ENCODE results near the gene WDR35. TPM values are rescaled to one million over a fixed set of nuclear protein-coding genes. Genes with fewer than 3 reads are reported as not detected.

The WDR35 gene
- total and polyA plus RNA-seq, 2 donors (not counting 3 experiments of a cell fraction or from before 2014, with no cell fraction given), result 3.6 to 8.0 TPM

DNA sequence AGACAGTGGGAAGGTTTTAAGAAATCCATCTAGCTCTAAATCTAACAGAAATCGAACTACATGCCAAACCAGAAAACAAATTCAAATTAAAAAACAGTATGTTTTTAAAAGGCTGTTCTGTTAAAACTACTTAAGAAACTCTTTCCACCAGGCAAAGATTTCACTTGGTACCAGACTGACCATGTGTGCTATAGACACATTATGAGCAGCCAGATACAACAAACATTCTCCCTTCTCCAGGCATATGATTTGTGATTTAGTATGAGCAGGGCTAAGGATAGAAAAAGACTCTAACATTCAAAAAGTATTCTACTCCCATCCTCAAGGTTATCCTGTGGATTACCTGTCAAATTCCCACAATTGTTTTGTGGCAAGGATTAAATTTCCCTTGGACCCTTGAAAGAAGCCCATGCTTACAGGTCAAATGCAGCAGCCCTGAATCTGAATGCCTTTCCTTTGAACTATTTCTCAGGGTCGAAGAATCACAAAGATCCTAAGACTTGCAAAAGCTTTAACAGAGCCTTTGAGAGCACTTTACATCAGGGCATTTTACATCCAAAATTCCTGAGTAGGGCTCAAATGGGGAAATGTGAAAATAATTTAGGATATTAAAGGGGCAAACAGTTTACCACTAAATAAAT lies 45.6 kb downstream of the WDR35 start:
- no TSS peak for BruUV-seq (replicated peaks)
- H4K20me1 ChIP-seq (replicated peaks; ENCODE audit: control insufficient read depth, extremely low read depth, insufficient read depth, low read length), result no peaks in the 10 kb centered on the region
- no peaks in the 10 kb centered on the region for H3K36me3 ChIP-seq (ENCODE audit: control insufficient read depth in 2 of 2, extremely low read depth in 1 of 2, insufficient read depth in 2 of 2, low read length in 2 of 2)
- no peaks in the 10 kb centered on the region for H3K27me3 ChIP-seq (ENCODE audit: control insufficient read depth in 2 of 2, insufficient read depth in 2 of 2, low read length in 2 of 2)
- no peak overlapping the region for H3K9ac ChIP-seq (replicated peaks; ENCODE audit: extremely low read depth, insufficient read depth, low read length)
- dilution Hi-C loops (cut with MboI; ENCODE audit: extremely low pct_ligation_motif_present, low sequenced_read_pairs) (no loop called here), intact Hi-C loops (cut with micrococcal nuclease) (no loop called here)
- TF ChIP-seq JUN (IDR thresholded peaks at IDR 0.05; ENCODE audit: borderline replicate concordance, insufficient read depth, insufficient read length, low read depth), result no peak
- TF ChIP-seq, protein P1, sequence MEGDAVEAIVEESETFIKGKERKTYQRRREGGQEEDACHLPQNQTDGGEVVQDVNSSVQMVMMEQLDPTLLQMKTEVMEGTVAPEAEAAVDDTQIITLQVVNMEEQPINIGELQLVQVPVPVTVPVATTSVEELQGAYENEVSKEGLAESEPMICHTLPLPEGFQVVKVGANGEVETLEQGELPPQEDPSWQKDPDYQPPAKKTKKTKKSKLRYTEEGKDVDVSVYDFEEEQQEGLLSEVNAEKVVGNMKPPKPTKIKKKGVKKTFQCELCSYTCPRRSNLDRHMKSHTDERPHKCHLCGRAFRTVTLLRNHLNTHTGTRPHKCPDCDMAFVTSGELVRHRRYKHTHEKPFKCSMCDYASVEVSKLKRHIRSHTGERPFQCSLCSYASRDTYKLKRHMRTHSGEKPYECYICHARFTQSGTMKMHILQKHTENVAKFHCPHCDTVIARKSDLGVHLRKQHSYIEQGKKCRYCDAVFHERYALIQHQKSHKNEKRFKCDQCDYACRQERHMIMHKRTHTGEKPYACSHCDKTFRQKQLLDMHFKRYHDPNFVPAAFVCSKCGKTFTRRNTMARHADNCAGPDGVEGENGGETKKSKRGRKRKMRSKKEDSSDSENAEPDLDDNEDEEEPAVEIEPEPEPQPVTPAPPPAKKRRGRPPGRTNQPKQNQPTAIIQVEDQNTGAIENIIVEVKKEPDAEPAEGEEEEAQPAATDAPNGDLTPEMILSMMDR (IDR thresholded peaks at IDR 0.05; ENCODE audit: extremely low read depth in 1 of 2, insufficient read depth in 1 of 2, low read depth in 1 of 2, low read length in 2 of 2), result no peak
- no peak for FAIRE-seq
- ChIA-PET CTCF (interaction anchor here (1.0 to 3.3 kb wide), 4 partner anchors 9 to 156 kb away, joined by 3 to 16 read pairs (median 4); no protein-coding TSS in a partner anchor), POLR2A (no interaction called here)
- H3K4me2 ChIP-seq (ENCODE audit: insufficient read depth, low read length), result no peak overlapping the region
- H3K9me1 ChIP-seq (replicated peaks; ENCODE audit: control insufficient read depth, extremely low read depth, insufficient read depth, low read length), result no peaks in the 10 kb centered on the region
- H3K27ac ChIP-seq (ENCODE audit: insufficient read depth, low read depth, low read length), result no peak overlapping the region
- DNase-seq (ENCODE audit: low read depth, low spot score), result no peak
- H3K4me3 ChIP-seq (replicated peaks in 1 of 3; ENCODE audit: insufficient read depth in 1 of 3, low read depth in 1 of 3, low read length in 3 of 3), result no peak overlapping the region
- no peaks in the 10 kb centered on the region for H3K79me2 ChIP-seq (ENCODE audit: control insufficient read depth, insufficient read depth, low read length)
- H2AFZ ChIP-seq (ENCODE audit: low read depth, low read length), result no peak overlapping the region
- no peaks in the 10 kb centered on the region for H3K4me1 ChIP-seq (ENCODE audit: control insufficient read depth, extremely low read depth, insufficient read depth, low read length)
- no peaks in the 10 kb centered on the region for H3K9me3 ChIP-seq (replicated peaks; ENCODE audit: control insufficient read depth, insufficient read depth, low read length)

DNA sequence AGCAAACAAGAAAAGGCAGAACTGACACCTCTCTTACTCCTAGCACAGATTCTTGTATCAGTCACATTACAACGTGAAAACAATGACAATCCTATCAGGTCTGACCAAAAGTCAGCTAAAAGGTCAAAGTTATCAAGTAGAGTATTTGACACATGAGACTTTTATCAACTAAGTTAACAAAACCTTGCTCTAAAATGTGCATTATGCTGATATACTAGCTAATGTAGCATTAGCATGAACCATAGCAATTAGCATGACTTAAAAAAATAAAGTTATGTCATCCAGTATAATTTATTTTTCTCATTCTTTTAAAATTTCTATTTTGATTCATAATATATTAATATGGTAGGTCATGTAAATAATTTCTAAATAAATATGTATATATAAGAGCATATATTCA lies 46.7 kb downstream of the WDR35 start:
- H3K4me1 ChIP-seq (ENCODE audit: control insufficient read depth, extremely low read depth, insufficient read depth, low read length), result no peaks in the 10 kb centered on the region
- DNase-seq (ENCODE audit: low read depth, low spot score), result no peak
- CTCF ChIA-PET, result interaction anchor here (0.8 to 3.3 kb wide), 4 partner anchors 9 to 151 kb away, joined by 3 to 16 read pairs (median 4); no protein-coding TSS in a partner anchor
- no peak overlapping the region for H3K9ac ChIP-seq (replicated peaks; ENCODE audit: extremely low read depth, insufficient read depth, low read length)
- intact Hi-C loops (cut with micrococcal nuclease), result loop anchor here (1.0 kb wide), 1 partner anchor 40 kb away; no protein-coding TSS in a partner anchor
- H3K9me3 ChIP-seq (replicated peaks; ENCODE audit: control insufficient read depth, insufficient read depth, low read length), result no peaks in the 10 kb centered on the region
- no peak overlapping the region for H3K27ac ChIP-seq (ENCODE audit: insufficient read depth, low read depth, low read length)
- no peak for TF ChIP-seq POLR2AphosphoS5 (IDR thresholded peaks at IDR 0.05; ENCODE audit: insufficient read depth, low read depth, low read length)
- no peak for TF ChIP-seq EZH2 (IDR thresholded peaks at IDR 0.05; ENCODE audit: borderline replicate concordance, low read depth, low read length, severe bottlenecking)
- H2AFZ ChIP-seq (ENCODE audit: low read depth, low read length), result no peak overlapping the region
- no peak overlapping the region for H3K4me2 ChIP-seq (ENCODE audit: insufficient read depth, low read length)
- no TSS peak for BruUV-seq (replicated peaks)
- H3K9me1 ChIP-seq (replicated peaks; ENCODE audit: control insufficient read depth, extremely low read depth, insufficient read depth, low read length), result no peaks in the 10 kb centered on the region
- H4K20me1 ChIP-seq (replicated peaks; ENCODE audit: control insufficient read depth, extremely low read depth, insufficient read depth, low read length), result no peaks in the 10 kb centered on the region
- H3K36me3 ChIP-seq (ENCODE audit: control insufficient read depth in 2 of 2, extremely low read depth in 1 of 2, insufficient read depth in 2 of 2, low read length in 2 of 2), result no peaks in the 10 kb centered on the region
- H3K79me2 ChIP-seq (ENCODE audit: control insufficient read depth, insufficient read depth, low read length), result no peaks in the 10 kb centered on the region
- no peak for FAIRE-seq
- dilution Hi-C loops (cut with MboI; ENCODE audit: extremely low pct_ligation_motif_present, low sequenced_read_pairs), result no loop called here
- POLR2A ChIA-PET, result no interaction called here
- H3K4me3 ChIP-seq (replicated peaks in 1 of 3; ENCODE audit: insufficient read depth in 1 of 3, low read depth in 1 of 3, low read length in 3 of 3), result no peak overlapping the region
- H3K27me3 ChIP-seq (ENCODE audit: control insufficient read depth in 2 of 2, insufficient read depth in 2 of 2, low read length in 2 of 2), result no peaks in the 10 kb centered on the region
